ENCODE measurements around the gene CNBD2. TPM values are rescaled to one million over a fixed set of nuclear protein-coding genes. Genes with fewer than 3 reads are reported as not detected.
A peak's percentile ranks its signal among the peaks of the same experiment; 100 is the strongest.
"Not testable (repeated sequence)": the region's sequence is repeated elsewhere in the genome, so short reads cannot be mapped to it uniquely, and the experiment has no call there.

Gene CNBD2
- total RNA-seq, 1 experiment from 2014 or later, result 5.5 TPM

DNA sequence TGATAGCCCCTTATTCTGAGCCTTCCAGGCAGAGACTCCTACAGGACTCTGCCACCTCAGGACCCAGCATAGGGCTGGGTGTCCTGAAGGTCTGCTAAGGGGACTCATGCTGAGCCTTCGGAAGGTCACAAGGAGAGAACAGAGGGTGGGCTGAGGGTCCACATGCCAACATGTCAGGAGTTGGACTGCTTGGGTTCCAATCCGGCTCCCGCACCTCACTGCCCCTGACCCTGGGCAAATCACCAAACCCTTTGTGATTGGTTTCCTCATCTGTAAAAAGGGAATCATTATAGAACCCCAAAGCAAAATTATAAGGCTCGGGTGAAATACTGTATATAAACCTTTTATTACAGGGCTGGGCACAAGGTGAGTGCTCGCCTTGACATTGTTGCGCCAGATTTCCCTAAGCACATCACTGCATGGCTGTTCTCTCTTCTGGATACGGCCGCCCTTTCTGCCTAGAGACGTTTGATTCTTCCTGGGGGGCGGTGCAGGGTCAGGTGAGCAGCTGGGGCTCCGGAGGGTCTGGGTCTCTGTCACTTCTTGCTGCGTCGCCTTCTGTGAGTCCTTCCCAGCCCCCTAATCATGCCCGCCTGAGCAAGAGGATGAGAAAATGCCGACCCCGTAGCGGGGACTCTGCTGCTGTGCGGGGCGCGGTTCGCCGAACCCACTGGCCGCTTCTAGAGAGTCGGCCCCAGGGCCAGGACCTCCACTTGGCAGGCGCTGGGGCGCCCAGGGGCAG lies 95.7 kb downstream of the CNBD2 start:
- DNase-seq (ENCODE audit: low read depth), result no peak

DNA sequence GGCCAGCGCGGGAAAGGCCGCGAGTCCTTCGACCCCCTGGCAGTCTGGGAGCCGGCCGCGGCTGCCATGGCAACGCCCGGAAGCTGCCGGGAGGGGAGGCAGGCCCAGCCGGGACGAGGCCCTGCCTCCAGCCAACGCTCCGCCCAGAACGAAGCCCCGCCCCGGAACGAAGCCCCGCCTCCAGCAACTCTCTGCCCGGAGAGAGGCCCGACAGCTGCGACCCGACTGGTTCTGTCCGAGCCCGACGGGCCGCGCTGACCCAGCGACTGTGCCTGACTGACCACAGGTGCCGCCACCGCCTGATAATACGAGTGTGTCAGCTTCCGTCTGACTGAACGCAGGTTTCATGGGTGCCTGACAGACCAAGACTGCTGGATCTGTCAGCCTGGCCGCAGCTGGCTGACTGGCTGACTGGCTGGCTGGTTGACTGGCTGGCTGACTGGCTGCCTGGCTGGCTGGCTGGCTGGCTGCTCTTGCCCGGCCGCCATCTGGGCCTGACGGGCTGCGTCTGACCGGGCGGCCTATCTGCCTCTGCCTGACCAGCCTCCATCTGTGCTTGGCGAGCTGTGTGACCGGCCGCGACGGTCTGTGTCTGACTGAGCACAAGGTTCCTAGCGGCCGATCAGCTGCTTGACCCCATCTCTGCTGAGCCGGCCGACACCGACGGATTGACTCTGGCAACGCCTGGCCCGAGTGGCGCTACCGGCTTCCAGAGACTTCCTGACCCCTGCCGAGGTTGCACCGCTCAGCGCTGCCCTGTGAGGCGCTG lies 96.5 kb downstream of the CNBD2 start:
- DNase-seq (ENCODE audit: low read depth), result peak; percentile 94

DNA sequence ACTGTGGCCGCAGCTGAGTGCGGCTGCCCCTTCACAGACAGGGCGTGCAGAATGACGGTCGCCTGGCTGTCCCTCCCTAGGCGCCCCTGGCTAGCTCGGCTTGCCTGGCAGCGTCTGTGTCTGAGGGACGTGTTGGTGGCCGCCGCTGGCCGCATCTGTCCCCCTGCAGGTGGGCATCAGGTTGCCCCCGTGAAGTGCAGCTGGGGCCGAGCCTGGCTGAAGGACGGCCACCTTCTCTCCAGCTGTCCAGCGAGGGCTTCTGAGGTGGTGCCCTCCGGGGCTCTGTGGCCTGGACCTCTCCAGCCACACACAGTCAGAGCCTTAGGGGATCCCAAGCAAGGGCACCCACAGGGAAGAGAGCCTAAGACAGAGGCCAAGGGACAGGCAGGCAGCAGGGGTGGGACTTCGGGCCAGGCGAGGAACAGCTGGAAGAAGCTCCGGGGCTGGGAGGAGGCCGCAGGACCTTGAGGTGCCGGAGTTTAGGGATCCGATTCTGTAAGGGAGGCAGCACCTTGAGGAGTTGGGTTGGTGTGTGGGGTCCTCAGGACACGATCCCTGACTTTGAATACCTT lies 97.1 kb downstream of the CNBD2 start:
- no peak for DNase-seq (ENCODE audit: low read depth)

DNA sequence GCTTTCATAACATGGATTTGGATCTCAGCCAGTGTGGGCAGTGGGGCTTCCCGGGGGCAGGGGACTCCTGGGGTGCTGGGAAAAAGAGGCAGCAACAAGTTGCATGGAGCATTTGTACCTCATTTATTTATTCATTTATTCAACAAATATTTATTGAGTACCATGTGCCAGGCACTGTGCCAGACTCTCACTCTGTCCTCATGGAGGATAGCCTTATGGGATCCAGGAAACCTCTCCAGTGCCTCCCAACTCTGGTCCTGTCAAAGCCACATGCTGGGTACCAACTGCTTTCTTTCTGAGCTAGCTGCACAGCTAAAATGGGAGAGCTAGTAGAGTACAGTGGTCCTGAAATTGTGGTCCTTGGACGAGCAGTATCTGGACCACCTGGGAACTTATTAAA lies 98.4 kb downstream of the CNBD2 start:
- DNase-seq (ENCODE audit: low read depth), result no peak

DNA sequence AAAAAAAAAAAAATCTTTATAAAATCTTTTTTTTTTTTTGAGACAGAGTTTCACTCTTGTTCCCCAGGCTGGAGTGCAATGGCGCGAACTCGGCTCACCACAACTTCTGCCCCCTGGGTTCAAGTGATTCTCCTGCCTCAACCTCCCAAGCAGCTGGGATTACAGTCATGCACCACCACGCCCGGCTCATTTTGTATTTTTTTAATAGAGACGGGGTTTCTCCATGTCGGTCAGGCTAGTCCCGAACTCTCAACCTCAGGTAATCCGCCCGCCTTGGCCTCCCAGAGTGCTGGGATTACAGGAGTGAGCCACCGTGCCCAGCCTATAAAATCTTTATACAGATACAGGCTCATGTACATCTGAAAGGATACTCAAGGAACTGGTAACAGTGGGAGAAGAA lies 100.1 kb downstream of the CNBD2 start:
- DNase-seq (ENCODE audit: low read depth), result not testable (repeated sequence)

DNA sequence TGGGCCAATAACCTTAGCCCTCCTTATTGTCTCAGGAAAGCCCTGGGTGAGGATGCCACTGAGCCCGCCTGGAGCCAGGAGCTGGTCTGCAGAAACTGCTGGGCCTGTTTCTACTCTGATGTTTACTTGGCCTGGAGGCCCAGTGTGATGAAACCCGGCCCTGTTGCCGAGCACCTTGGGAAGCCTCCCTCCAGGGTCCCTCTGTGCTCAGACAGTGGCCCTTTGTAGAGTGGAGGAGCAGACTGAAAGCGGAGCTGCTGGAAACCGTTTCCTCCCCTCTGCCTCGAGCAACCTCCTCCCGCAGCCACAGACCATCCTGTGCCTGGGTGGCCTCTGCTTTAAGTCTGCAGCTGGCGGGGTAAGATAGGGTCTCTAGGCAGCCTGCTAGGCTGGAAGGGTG lies 102.1 kb downstream of the CNBD2 start:
- no peak for DNase-seq (ENCODE audit: low read depth)

DNA sequence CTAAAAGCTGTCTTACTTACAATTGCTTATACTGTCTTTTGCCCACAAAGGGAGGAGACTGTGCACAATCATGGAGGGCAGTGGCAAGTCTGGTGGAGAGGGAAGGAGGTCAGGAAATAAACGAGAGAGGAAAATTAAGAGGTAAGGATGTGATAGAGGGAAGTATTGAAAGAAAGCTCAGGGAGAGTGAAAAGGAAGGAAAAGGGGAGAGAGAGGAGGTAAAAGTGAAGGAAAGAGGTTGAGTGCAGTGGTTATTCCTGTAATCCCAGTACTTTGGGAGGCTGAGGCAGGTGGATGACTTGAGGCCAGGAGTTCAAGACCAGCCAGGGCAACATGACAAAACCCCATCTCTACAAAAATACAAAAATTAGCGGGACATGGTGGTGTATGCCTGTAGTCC lies 103.5 kb downstream of the CNBD2 start:
- no peak for DNase-seq (ENCODE audit: low read depth)

DNA sequence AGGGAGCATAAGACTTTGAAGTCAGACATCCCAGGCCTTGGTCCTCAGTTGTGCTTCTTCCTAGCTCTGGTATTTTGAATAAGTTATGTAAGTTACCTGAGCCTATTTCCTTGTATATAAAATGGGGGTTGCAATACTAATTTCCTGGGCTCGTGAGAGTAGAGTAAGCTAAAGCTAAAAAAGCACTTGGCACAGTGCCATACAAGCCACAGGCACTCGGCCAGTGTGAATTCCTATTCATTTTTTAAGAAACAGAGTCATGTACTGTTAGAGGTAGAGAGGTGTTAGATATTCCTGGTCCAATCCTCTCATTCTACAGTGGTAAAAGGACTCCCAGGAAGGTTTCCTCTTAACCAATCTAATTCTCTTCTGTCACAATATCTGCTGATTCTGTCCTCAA lies 106.6 kb downstream of the CNBD2 start:
- DNase-seq (ENCODE audit: low read depth), result no peak

DNA sequence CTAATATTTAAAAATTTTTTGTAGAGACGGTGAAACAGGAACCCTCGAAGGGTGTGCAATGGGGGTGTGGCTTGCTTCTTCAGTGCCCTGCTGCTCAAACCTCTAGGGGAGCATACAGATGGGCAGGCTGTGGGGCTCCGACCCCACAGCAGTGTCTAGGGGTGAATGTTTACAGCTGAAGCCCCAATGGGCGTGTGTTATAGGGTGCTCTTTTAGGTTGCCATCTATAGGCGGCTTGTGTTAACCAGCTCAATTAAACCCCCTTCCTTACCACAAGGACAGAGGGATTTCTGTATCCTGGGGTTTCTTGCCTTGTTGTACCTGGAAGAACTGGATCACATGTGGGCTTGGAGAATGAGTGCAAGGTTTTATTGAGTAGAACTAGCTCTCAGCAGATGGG lies 109.4 kb downstream of the CNBD2 start:
- not testable (repeated sequence) for DNase-seq (ENCODE audit: low read depth)

DNA sequence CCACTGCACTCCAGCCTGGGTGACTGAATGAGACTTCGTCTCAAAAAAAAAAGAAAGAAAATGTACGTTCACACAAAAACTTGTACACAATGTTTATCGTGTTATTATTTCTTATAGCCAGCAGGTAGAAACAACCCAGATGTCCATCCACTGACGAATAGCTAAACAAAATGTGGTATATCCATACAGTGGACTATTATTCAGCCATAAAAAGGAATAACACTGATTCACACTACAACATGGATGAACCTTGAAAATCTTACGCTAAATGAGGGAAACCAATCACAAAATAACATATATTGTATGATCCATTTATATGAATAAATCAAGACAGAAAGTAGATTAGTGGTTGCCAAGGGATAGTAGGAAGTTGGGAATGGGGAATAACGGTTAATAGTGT lies 111.1 kb downstream of the CNBD2 start:
- DNase-seq (ENCODE audit: low read depth), result no peak

DNA sequence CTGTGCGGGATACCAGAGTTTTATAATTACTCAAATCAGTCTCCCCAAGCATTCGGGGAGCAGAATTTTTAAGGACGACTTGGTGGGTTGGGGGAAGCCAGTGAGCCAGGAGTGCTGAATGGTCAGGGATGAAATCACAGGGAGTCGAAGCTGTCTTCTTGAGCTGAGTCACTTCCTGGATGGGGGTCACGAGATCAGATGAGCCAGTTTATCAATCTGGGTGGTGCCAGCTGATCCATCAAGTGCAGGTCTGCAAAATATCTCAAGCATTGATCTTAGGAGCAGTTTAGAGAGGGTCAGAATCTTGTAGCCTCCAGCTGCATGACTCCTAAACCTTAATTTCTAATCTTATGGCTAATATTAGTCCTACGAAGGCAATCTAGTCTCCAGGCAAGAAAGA lies 111.6 kb downstream of the CNBD2 start:
- DNase-seq (ENCODE audit: low read depth), result peak; percentile 55

Other genes with a start within 250 kb of the CNBD2 start
- gene RBM39, start 226.3 kb upstream of the CNBD2 start, total RNA-seq (2014; rRNA removed; shearing (Covaris generic)), result 139 and 201 TPM in 2 replicates
- gene PHF20, start 196.6 kb upstream of the CNBD2 start, total RNA-seq (2014; rRNA removed; shearing (Covaris generic)), result 23.4 and 57.6 TPM in 2 replicates
- gene SCAND1, start 14.1 kb upstream of the CNBD2 start, total RNA-seq (2014; rRNA removed; shearing (Covaris generic)), result 106 and 107 TPM in 2 replicates
- 20.1 and 34.9 TPM in 2 replicates for gene EPB41L1, start 186.2 kb downstream of the CNBD2 start, total RNA-seq (2014; rRNA removed; shearing (Covaris generic))